Fibroblast of lung (primary cell): ENCODE measurements around the gene IMPACT. TPM values are rescaled to one million over a fixed set of nuclear protein-coding genes. Genes with fewer than 3 reads are reported as not detected.

Experiments used
- DNase-seq, 2 donors: peaks; one replicate each; pipeline versions ENCODE4 v3.0.0 to v3.0.0-alpha.2; 2010; ENCODE audit warnings: low read depth in 2 of 2
- H2AFZ ChIP-seq: 2 replicates; pipeline ENCODE4 v1.5.1; 2012; ENCODE audit warnings: low read length, control low read depth, inconsistent platforms
- H3K27ac ChIP-seq: 2 replicates; pipeline ENCODE4 v1.5.1; 2011; ENCODE audit warnings: low read length, control low read depth; ENCODE audit not compliant: insufficient read depth
- H3K27me3 ChIP-seq: 2 replicates; pipeline ENCODE4 v1.5.1; 2011; ENCODE audit warnings: mild to moderate bottlenecking, low read length; ENCODE audit not compliant: control insufficient read depth, insufficient read depth
- H3K36me3 ChIP-seq: 2 replicates; pipeline ENCODE4 v1.5.1; 2011; ENCODE audit warnings: low read length; ENCODE audit not compliant: control insufficient read depth, insufficient read depth
- H3K4me1 ChIP-seq: 2 replicates; pipeline ENCODE4 v1.5.1; 2011; ENCODE audit warnings: low read length; ENCODE audit not compliant: control insufficient read depth, insufficient read depth; ENCODE audit errors: extremely low read depth
- H3K4me2 ChIP-seq: 2 replicates; pipeline ENCODE4 v1.5.1; 2011; ENCODE audit warnings: low read length, control low read depth; ENCODE audit not compliant: insufficient read depth; ENCODE audit errors: extremely low read depth
- H3K4me3 ChIP-seq, 4 experiments: fragments of 200-600 bp in 1 of 4; sonication (generic) in 1 of 4; replicated peaks in 1 of 4; 2 replicates each; pipeline ENCODE4 v1.5.1; 2011 to 2016; ENCODE audit warnings: low read length in 4 of 4, low read depth in 3 of 4, mild to moderate bottlenecking in 3 of 4, control low read depth in 2 of 4, inconsistent platforms in 1 of 4, mixed read lengths in 1 of 4; ENCODE audit not compliant: insufficient read depth in 1 of 4; ENCODE audit errors: control extremely low read depth in 1 of 4
- H3K79me2 ChIP-seq: 2 replicates; pipeline ENCODE4 v1.5.1; 2012; ENCODE audit warnings: mild to moderate bottlenecking, low read length, inconsistent platforms; ENCODE audit not compliant: control insufficient read depth, insufficient read depth
- H3K9ac ChIP-seq: 2 replicates; pipeline ENCODE4 v1.5.1; 2011; ENCODE audit warnings: mild to moderate bottlenecking, low read length, control low read depth; ENCODE audit not compliant: insufficient read depth
- H3K9me3 ChIP-seq: 2 replicates; pipeline ENCODE4 v1.5.1; 2012; ENCODE audit warnings: low read depth, low read length; ENCODE audit not compliant: control insufficient read depth, insufficient read depth
- H4K20me1 ChIP-seq: 2 replicates; pipeline ENCODE4 v1.5.1; 2011; ENCODE audit warnings: low read length; ENCODE audit not compliant: control insufficient read depth, insufficient read depth; ENCODE audit errors: extremely low read depth
- EZH2 ChIP-seq: IDR thresholded peaks from 2 replicates; pipeline ENCODE4 v1.5.1; 2012; ENCODE audit warnings: low read length, control low read depth, mild to moderate bottlenecking; ENCODE audit errors: missing control alignments
- polyA plus RNA-seq, 2 donors: library from polyadenylated mRNA; depleted of rRNA in 1 of 2; stranded (reverse) in 1 of 2; unstranded in 1 of 2; fragments of >200 nt; gene quantifications; 2 replicates each; pipeline ENCODE4 v1.2.1, GENCODE V29; 2011 to 2012; ENCODE audit warnings: missing spikeins in 1 of 2
- total RNA-seq: library from RNA; depleted of rRNA; stranded (reverse); fragments of >200 nt; gene quantifications from 2 replicates; pipeline ENCODE4 v1.2.1, GENCODE V29; 2014
- TF ChIP-seq, protein P1 (sequence below), 2 donors: IDR thresholded peaks in 1 of 2; conservative IDR thresholded peaks in 1 of 2; 1 replicate in 1 of 2; 2 replicates in 1 of 2; pipeline ENCODE4 v1.5.1; 2011 to 2012; ENCODE audit warnings: low read length in 2 of 2, control low read depth in 1 of 2, inconsistent platforms in 1 of 2, low read depth in 1 of 2, mild to moderate bottlenecking in 1 of 2

IMPACT gene
- total and polyA plus RNA-seq, 2 donors (not counting 1 experiment from before 2014, with no cell fraction given) = 35.7 to 42.8 TPM

DNA sequence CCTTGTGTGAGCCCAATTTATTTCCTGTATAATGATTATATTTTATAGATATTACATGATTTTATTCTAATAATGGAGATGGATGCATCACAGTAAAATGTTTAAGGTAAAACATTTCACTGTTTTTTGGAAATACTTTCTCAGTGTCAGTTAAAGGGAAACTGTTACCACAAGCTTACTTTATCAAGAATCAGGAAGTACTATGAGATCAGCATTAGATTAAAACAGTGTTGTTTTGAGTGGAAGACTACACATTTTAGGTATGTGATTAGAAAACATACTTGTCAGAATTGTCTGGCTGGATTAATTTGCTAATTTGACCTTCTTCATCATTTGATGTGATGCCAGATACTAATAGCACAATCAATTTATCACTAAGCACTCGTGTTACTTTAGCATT lies 33.9 kb downstream of the IMPACT start, which contains the start of gene HRH4:
Gene HRH4 (plus strand): TSS at position 250 of the 400 bp plus-strand sequence. CDS start 92 bp downstream, at position 342.
- Histone ChIP-seq H3K27ac (no peak within 1 kb of the TSS), H3K9ac (no peak within 1 kb of the TSS), H3K4me1 (no peaks in the 10 kb centered on the region), H3K4me3 (no peak within 1 kb of the TSS), H4K20me1 (no peaks in the 10 kb centered on the region), H3K9me3 (no peaks in the 10 kb centered on the region), H3K27me3 (no peaks in the 10 kb centered on the region), H3K4me2 (no peak within 1 kb of the TSS), H3K79me2 (no peaks in the 10 kb centered on the region), H3K36me3 (no peaks in the 10 kb centered on the region), H2AFZ (no peak within 1 kb of the TSS)
- no peak for DNase-seq
- TF ChIP-seq EZH2 = no peak
- TF ChIP-seq, protein P1, sequence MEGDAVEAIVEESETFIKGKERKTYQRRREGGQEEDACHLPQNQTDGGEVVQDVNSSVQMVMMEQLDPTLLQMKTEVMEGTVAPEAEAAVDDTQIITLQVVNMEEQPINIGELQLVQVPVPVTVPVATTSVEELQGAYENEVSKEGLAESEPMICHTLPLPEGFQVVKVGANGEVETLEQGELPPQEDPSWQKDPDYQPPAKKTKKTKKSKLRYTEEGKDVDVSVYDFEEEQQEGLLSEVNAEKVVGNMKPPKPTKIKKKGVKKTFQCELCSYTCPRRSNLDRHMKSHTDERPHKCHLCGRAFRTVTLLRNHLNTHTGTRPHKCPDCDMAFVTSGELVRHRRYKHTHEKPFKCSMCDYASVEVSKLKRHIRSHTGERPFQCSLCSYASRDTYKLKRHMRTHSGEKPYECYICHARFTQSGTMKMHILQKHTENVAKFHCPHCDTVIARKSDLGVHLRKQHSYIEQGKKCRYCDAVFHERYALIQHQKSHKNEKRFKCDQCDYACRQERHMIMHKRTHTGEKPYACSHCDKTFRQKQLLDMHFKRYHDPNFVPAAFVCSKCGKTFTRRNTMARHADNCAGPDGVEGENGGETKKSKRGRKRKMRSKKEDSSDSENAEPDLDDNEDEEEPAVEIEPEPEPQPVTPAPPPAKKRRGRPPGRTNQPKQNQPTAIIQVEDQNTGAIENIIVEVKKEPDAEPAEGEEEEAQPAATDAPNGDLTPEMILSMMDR (conservative IDR thresholded peaks at IDR 0.05 in 1 of 2, IDR thresholded peaks at IDR 0.05 in 1 of 2; ENCODE audit: low read depth in 1 of 2, low read length in 2 of 2) = no peak

DNA sequence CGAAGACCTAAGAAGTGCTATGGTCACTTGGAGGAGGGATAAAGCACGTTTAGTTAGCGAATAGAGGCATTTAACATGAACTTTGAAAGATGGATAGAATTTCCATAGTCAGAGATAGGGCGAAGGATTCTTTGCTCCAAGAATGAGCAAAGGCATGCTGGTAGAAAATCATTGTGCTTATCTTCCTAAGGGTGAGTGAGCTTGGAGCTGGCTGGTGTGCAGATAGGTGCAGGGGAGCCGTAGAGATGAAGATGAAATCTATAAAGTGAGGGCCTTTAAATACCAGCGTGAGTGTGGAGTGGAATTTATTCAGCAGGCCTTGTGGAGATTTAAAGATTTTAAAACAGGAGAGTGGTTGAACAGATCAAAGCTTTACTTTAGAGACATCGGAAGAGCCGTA lies 35.5 kb downstream of the IMPACT start:
- Histone ChIP-seq H3K79me2 (no peaks in the 10 kb centered on the region), H3K36me3 (no peaks in the 10 kb centered on the region), H3K4me3 (no peak overlapping the region), H4K20me1 (no peaks in the 10 kb centered on the region), H2AFZ (no peak overlapping the region), H3K27me3 (no peaks in the 10 kb centered on the region), H3K4me2 (no peak overlapping the region), H3K9me3 (no peaks in the 10 kb centered on the region), H3K4me1 (no peaks in the 10 kb centered on the region), H3K9ac (no peak overlapping the region), H3K27ac (no peak overlapping the region)
- no peak for DNase-seq
- TF ChIP-seq, protein P1 (conservative IDR thresholded peaks at IDR 0.05 in 1 of 2, IDR thresholded peaks at IDR 0.05 in 1 of 2; ENCODE audit: low read depth in 1 of 2, low read length in 2 of 2) = no peak
- no peak for TF ChIP-seq EZH2

DNA sequence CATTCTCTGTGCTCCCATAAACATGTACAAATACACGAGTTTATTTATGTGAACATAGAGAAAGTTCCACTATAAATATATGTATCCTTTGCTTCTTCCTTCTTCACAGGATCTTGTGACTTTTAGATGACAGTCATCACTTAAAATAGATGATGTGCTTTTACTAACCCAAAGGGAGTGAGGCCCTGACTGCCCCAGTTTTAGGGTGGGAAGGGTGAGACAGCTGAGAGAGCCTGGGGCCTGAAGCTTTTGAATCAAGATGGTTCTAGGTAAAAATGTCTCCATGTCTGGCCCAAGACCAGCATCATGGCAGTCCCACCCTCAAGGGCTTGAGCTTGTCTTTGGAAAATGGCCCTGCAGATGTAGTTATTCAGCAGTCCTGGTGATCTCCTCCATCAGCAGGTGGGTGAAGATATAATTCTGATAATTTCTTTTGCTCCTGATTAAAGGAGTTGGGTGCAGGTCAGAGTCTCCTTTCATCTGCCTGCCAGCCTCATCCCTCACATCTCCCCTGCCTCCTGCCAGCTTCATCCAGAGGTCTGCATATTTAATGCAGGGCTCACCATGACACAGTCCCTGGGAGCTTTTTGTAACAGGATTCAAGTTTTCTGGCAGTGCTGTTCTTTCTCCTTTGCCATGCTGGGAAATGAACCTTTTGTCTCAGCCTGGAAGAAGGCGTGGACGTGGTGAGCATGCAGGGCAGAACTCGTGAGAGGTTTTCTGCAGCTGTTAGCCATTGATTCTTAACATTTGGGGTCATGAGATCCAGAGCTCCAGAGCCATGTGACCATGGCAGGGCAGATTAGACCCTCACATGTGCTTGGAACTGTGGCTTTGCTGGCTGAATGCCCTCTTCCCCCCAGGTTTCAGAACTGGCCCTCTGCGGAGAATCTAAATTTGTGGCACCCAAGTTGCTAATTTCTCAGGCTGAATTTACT lies 36.6 kb downstream of the IMPACT start:
- TF ChIP-seq, protein P1 (conservative IDR thresholded peaks at IDR 0.05 in 1 of 2, IDR thresholded peaks at IDR 0.05 in 1 of 2; ENCODE audit: low read depth in 1 of 2, low read length in 2 of 2) = no peak
- no peak for TF ChIP-seq EZH2
- Histone ChIP-seq H3K36me3 (no peaks in the 10 kb centered on the region), H3K27ac (no peak overlapping the region), H3K9ac (no peak overlapping the region), H2AFZ (no peak overlapping the region), H3K27me3 (no peaks in the 10 kb centered on the region), H3K9me3 (no peaks in the 10 kb centered on the region), H4K20me1 (no peaks in the 10 kb centered on the region), H3K4me1 (no peaks in the 10 kb centered on the region), H3K79me2 (no peaks in the 10 kb centered on the region), H3K4me3 (no peak overlapping the region), H3K4me2 (no peak overlapping the region)
- DNase-seq = no peak
